T-helper 2 cell treated with Interferon-gamma antibody and Interleukin-4, amounts not matched to agents 100 ng/mL and 5 ng/mL, for 36 hours (primary cell): Measurements from ENCODE around the gene IFIT3. TPM values are rescaled to one million over a fixed set of nuclear protein-coding genes. Genes with fewer than 3 reads are reported as not detected.

Experiments used
- intact Hi-C: fragments of 100-400 bp; cut with micrococcal nuclease; formaldehyde crosslinking; loops from one replicate; pipeline ENCODE4 v1.15.1; 2023
- total RNA-seq: library from RNA; stranded (reverse); gene quantifications from 2 replicates; pipeline ENCODE4 v1.2.3, GENCODE V29; 2022

The IFIT3 gene
- total RNA-seq, 1 donor from 2014 or later, result 11.1 TPM

GRCh38 chr10:89355394-89355931 lies 27.7 kb downstream of the IFIT3 start:
- intact Hi-C loops, result no loop called here

DNA sequence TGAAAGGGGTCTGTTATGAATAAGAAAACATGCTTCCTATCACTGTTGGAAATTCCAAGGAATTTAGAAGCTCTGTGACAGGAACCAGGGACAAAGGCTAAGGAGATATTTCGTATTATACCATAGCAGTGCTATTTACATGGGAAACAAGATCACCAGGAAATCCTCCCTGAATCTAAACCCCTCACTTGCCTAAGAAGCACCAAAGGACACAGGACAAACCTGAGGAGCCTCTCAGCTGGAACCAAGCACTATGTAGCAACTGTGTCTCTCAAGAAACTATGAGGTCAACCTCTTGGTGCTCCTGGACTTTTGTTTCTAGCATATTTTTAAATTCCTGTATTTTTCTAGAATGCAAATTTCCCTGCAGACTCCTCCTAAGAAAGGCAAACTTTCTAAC lies 29.3 kb downstream of the IFIT3 start:
- intact Hi-C loops, result no loop called here

- intact Hi-C loops, result no loop called here
Measured at GRCh38 chr10:89357975-89358374, 30.2 kb downstream of the IFIT3 start.

GRCh38 chr10:89360157-89360556 lies 32.4 kb downstream of the IFIT3 start:
- intact Hi-C loops, result no loop called here

DNA sequence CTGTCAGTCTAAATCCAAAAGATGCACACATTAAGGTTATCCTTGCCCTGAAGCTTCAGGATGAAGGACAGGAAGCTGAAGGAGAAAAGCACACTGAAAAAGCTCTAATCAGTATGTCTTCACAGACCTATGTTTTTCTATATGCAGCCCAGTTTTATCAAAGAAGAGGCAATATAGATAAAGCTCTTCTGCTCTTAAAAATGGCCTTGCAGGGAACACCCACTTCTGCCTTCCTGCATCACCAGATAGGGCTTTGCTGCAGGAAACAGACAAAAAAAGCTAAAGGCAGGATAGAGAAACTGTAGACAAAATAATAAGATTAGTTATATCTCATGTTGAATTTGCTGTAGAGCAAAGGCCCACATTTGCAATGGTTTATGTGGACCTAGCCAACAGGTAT lies 35.1 kb downstream of the IFIT3 start:
- intact Hi-C loops, result no loop called here

DNA sequence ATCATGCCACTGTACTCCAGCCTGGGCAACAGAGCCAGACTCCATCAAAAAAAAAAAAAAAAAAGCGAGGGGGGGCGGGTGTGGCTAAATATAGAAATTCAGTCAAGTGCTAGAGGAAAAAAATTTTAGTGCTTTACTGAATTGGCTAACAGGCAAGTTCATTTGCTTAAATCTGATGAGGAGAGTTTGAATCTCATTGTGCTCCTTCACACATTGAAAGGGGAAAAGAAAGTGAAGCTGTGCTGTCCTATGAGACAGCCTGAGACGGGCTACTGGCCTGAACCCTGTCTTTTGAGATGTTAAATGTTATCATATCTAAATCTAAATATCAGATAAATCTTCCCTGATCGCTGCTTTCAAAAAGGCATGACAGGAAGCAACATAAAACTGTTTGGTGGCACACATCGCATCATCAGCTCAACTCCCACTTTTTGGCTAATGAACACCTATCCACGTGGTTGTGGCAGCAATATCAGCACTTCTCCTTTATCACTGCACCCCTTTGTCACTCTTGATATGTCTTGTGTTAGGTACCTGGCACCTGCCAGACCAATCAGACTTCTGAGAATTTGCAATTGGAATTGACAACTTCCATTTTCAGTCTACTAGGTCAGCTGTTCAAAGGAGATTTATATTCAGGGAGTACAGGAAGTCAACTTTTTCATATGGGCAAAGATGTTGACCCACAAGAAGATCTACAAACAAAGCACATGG lies 36.1 kb downstream of the IFIT3 start:
- intact Hi-C loops, result no loop called here

- intact Hi-C loops, result no loop called here
Measured at GRCh38 chr10:89364531-89364930, 36.7 kb downstream of the IFIT3 start.

DNA sequence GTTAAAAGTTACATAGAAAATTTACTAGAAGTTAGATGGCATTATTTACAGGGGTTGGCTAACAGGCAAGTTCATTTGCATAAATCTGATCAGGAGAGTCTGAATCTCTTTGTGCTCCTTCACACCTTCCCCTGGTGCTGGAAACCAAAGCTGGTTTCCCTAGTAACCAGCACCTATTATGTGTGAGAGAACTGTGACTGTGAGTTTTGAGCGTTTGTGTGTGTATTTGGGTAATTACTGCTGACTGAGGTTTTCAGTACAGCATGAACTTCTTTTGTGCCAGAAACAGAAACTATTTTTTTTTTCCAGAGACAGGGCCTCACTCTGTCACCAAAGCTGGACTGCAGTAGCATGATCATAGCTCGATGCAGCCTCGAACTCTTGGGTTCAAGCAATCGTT lies 39.7 kb downstream of the IFIT3 start:
- intact Hi-C loops, result no loop called here

GRCh38 chr10:89368129-89368528 lies 40.3 kb downstream of the IFIT3 start:
- intact Hi-C loops, result no loop called here

DNA sequence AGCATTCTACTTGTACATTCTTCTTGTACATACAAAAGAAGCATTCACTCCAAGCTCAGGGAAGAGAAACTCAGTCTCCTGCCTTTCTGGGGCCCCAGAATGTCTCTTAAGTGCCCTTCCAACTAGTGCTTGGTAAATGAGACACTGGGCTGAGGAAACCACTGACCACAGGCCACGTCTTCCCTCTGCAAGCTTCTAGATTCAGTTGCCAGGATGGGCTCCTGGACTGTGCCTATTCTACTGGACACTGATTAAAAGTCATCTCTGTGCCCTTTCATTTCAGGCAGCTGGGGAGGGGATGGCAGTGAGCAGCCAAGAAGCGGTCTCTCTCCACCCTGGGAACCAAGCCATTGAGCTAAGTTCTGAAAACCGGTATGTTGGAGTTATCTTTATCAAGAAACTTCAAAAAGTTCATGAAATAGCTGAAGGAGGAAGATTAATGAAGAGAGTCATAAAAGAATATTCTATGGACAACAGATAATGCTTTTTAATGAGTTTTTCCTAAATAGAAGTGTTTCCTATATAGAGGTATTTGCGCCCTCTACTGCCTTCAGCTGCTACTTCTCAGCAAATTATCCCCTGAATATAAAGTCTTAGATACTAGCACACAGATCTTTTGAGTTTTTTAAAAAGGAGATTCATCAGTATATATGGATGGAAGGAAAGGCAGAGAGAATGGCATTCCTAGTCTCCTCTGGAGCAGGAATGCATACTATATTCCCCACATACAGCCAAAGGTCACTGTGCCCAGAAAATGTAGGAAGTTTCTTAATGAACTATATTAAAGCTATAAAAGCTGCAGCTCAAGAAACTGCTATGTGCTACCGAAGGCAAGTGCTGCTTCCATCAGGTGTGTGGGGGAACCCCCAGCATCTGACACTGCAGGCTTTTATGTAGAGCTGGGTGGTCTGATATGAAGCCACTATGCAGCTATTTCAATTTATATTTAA lies 41.6 kb downstream of the IFIT3 start:
- intact Hi-C loops, result loop anchor here (1.0 kb wide), 1 partner anchor 76 kb away; no protein-coding TSS in a partner anchor

DNA sequence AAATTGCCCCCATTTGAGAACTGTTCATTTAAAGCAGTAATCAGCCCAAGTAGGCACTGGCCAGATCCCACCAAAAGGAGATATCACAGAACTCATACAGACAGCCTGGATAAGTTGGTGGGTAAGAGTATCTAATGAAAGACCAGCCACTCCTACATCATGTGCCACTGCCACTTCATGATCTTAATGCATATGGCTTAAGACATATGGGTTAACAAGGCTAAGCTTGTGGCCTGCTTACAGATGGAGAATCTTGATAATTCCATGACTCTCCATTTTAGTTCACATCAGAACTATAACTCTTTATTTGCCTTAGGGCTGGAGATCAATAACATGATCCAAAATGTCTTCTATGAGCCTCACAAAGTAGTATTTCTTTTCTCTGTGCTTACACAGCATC lies 43.3 kb downstream of the IFIT3 start:
- intact Hi-C loops, result no loop called here

- intact Hi-C loops, result no loop called here
Measured at GRCh38 chr10:89371987-89372386, 44.2 kb downstream of the IFIT3 start.

DNA sequence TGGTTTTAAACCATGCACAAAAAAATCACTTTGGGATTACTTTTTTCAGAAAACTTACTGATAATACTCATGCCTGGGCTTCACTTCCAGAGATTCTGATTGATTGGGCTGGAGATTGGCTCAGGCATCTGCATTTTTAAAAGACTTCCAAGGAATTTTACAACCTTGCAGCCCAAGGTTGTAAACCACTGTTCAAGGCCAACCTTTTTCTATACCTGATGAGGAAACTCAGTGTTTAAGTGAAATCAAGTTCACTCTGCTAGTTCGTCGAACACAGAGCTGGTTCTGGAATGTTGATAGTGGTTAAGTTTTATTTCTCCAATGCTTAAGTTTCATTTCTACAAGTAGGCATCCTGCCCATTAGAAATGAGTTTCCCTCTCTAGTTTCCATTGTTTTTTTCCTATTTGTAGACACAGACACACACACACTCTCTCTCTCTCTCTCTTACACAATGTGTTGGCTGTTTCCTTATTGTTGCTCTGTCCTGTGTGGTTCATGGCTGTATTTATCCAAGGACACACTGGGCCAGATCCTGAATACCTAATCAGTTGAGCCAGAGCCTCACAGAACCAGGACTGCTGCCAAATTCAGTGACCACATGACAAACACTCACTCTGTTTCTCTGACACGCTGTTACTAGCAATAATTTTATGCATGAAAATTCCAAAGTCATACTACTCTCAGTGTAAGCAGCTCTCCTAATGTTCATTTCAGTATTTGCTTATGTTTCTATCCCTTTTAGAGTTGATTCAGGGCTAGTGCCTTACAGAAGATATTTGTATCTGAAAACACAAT lies 46.3 kb downstream of the IFIT3 start:
- intact Hi-C loops, result no loop called here

DNA sequence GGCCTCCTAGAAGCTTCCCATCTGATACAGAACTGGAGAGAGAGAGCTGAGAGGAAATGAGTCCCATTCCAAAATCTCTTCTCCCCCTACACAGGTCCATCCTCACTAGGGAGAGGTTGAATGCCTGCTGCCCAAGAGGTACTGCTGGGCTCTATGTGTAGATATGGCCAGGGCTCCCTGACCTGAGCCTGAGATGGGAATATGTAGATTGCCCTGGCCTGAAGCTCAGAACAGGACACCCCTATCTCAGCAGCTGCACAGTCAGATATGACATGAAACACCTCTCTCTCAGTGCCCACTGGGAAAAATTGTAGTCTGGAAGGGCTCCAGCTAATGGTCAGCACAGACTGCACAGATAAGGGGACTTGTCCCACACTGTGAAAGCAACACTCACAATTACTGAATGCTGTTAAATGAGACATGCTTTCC lies 46.9 kb downstream of the IFIT3 start:
- intact Hi-C loops, result no loop called here

GRCh38 chr10:89377705-89378637 lies 50.2 kb downstream of the IFIT3 start, which contains the start of gene IFIT1B:
IFIT1B (plus strand) TSS chr10:89378056; CDS start chr10:89378136, 80 bp downstream.
- intact Hi-C loops, result no loop called here

- intact Hi-C loops, result no loop called here
Measured at GRCh38 chr10:89379103-89379502, 51.3 kb downstream of the IFIT3 start.

DNA sequence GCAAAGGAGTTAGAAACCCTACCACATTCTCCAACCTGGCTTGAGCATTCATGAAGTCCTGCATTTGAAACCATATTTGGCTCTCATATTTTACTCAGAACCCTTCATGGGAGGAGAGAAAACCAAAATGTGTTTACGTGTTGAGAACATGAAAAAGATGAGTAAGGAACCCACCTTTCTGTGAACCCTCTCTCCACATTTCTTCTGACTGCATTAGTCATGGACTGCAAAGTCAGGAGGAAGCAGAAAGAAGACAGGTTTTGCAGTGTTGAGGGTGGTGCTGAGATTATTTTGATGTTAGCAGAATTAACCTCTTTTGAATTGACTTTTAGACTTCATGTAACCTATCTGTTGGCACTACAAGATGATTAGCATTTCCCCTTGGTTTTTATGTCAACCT lies 55.0 kb downstream of the IFIT3 start:
- intact Hi-C loops, result no loop called here

DNA sequence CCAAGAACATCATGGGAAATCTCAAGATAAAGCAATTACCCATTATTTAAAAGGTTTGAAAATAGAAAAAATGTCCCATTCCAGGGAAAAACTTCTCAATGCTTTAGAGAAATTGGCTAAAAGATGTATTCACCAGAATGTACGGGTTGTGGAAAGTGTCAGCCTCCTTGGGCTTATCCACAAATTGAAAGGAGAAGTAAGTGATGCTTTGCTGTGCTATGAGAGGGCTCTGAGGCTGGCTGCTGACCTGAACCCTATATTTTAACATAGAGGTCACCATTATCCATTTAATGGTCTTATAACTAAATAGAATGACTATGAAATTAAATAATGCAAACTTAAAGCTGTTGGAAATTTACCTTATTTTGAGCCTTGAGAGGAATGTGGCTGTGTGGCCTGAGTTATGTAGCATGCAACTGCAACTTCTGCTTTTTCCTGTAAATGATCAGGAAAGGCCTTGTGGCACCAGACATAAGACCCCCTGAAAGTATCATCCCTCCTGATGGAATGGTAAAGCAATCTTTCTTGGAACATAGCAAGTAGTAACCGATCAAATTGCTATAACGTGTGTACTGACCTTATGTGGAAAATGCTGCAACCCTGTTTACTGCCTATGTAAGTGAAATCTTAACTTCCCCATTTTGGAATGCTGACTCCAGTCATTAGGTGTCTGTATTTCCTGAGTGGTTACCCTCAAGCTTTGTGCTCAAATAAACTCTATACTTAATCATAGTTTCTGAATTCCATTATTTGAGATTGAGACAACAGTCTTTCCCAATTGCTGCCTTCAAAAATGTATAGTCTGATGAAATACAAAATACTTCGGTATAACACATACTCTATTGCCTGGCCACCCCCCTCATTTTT lies 56.9 kb downstream of the IFIT3 start:
- intact Hi-C loops, result no loop called here

GRCh38 chr10:89388806-89389205 lies 61.0 kb downstream of the IFIT3 start:
- intact Hi-C loops, result no loop called here
